Dendritic cell treated with granulocyte-macrophage colony-stimulating factor and Interleukin-4, amounts not matched to agents 40 ng/mL and 50 ng/mL, for 4 days (primary cell): ENCODE data around the gene MEG3.

Source experiments
- H3K27ac Mint-ChIP-seq: one replicate; pipeline ENCODE4 v1.8.0; 2022; ENCODE audit warnings: mild to moderate bottlenecking, mixed read lengths
- H3K27me3 Mint-ChIP-seq: one replicate; pipeline ENCODE4 v1.8.0; 2022; ENCODE audit warnings: mild to moderate bottlenecking, mixed read lengths
- H3K36me3 Mint-ChIP-seq: one replicate; pipeline ENCODE4 v1.8.0; 2022; ENCODE audit warnings: low read depth, mixed read lengths
- H3K4me1 Mint-ChIP-seq: one replicate; pipeline ENCODE4 v1.8.0; 2022; ENCODE audit warnings: low read depth, mixed read lengths
- H3K4me3 Mint-ChIP-seq: one replicate; pipeline ENCODE4 v1.8.0; 2022; ENCODE audit warnings: mild to moderate bottlenecking, moderate library complexity, mixed read lengths
- H3K9me3 Mint-ChIP-seq: one replicate; pipeline ENCODE4 v1.8.0; 2022; ENCODE audit warnings: mixed read lengths
- intact Hi-C: fragments of 100-400 bp; cut with micrococcal nuclease; formaldehyde crosslinking; loops from one replicate; pipeline ENCODE4 v1.15.0; 2022

Gene MEG3

DNA sequence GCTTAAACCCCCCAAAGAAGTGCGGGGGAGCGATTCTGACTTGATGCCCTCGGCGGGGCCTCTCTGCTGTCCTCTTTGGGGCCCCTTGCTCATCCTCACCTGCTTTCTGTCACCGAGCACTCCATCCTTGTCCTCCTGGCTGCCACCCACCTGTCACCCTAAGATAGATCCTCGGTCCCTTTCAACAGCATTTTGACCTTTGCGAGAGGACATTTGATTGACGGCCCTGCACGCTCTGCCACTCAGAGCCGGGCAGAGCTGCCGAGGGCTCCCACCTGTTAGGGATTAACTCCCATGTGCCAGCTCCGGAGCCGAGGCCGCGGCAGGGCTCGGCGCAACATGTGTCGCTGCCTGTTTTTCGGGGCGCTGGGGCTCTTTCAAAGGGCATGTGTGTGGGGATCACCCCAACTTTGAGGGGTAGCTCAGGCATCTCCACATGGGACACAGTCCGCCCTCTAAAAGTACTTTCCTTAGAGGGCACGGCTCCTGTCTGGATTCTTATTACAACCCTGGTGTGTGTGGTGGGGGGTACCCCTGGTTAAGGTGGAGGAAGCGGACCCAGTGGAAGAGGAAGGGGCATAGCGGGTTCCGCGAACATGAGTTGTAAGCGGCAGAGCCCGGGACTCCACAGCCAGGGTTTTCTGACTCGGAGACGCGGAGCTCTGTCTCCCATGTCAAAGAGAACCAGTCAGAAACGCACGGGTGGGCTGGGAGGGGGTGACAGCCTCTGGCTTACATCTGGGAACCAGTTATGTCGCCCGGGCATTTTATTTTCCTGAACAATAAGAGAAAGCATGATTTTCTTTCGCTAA is 811 bp upstream of the MEG3 start:
- H3K36me3 Mint-ChIP-seq, result no peaks in the 10 kb centered on the region
- H3K4me1 Mint-ChIP-seq, result peaks cover 5% of the 10 kb centered on the region
- H3K27ac Mint-ChIP-seq, result no peak overlapping the region
- peaks cover 53% of the 10 kb centered on the region for H3K27me3 Mint-ChIP-seq
- intact Hi-C loops, result no loop called here
- no peak overlapping the region for H3K4me3 Mint-ChIP-seq
- peaks cover 10% of the 10 kb centered on the region for H3K9me3 Mint-ChIP-seq

DNA sequence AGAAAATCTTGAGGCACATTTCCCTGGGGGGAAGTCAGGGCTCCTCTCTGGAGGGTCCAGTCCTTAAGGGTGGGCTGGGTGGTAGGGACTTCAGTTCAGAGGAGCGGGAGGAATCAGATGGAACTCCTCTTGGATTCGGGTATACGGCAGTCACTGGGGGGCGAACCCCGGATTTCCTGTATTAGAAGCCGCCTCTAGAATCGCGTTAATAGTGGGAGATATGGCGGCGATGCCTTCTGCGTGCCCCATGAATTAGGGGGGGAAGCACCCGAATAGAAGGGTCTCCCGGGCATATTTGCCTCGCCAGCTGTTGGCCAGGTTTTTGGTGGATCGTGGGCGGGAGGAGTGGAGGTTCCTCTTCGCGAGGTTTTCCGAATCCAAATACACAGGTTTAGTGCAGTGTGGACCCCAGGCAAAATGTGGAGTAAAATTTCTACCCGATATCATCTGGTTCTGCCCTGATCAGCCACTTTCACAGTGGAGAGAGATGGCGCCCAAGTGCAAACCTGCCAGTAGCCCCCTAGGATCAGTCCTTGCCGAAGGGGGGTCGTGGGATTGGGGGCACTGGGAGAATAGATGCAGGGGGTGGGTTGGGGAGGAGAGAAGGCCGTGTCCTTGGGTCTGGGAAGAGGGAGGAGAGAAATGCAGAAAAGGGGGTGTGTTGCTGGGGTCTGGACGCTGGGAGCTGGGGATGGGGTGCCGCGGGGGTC is 628 bp downstream of the MEG3 start:
- H3K27me3 Mint-ChIP-seq, result peaks cover 53% of the 10 kb centered on the region
- no peak overlapping the region for H3K27ac Mint-ChIP-seq
- intact Hi-C loops, result no loop called here
- H3K4me1 Mint-ChIP-seq, result peaks cover 5% of the 10 kb centered on the region
- no peaks in the 10 kb centered on the region for H3K36me3 Mint-ChIP-seq
- H3K9me3 Mint-ChIP-seq, result peaks cover 10% of the 10 kb centered on the region
- H3K4me3 Mint-ChIP-seq, result no peak overlapping the region

DNA sequence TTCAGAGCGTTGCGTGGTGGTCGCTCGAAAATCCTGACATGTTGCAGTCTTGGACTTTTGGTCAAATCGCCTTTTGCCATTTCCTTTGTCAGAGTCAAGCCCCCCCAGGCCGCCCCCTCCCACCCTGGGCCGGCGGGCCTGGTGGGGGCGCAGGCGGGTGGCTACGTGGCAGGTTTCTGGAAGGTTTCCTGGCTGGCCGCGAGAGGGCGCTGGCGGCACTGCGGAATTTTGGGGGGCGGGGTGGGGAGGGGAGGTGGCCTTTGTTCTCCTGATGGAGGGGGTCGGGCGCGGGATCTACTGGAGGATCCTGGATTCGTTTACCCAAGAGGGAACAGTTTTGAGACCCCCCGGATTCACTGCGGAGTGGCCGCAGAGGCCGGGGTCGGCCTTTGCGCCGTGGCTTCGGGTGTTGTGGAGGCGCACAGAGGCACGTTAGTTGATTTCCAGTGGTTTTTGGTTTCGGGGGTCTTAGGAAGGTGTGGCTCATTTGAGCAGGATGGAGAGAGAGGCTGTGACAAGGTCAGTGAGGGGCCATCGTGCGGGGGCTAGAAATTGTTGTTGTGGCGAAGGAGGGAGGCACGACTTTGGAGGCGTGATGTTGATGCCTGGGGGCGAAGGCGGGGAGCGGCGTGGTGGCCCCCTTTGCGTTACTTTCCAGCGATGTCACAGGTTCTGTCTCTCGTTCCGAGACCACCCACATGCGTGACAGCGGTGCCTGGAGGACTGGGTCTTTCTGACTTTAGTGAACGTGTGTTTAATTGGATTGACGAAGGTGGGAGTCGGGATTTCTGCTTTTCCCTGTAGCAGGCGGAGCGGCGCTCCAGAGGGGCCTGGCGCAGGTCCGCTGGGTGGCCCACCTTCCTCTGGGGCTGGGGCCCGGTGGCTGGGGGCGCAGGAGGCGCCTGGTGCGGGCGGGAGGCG is 1.4 kb downstream of the MEG3 start:
- intact Hi-C loops, result no loop called here
- peaks cover 10% of the 10 kb centered on the region for H3K9me3 Mint-ChIP-seq
- H3K4me1 Mint-ChIP-seq, result peaks cover 5% of the 10 kb centered on the region
- no peak overlapping the region for H3K4me3 Mint-ChIP-seq
- H3K27me3 Mint-ChIP-seq, result peaks cover 53% of the 10 kb centered on the region
- no peak overlapping the region for H3K27ac Mint-ChIP-seq
- no peaks in the 10 kb centered on the region for H3K36me3 Mint-ChIP-seq

DNA sequence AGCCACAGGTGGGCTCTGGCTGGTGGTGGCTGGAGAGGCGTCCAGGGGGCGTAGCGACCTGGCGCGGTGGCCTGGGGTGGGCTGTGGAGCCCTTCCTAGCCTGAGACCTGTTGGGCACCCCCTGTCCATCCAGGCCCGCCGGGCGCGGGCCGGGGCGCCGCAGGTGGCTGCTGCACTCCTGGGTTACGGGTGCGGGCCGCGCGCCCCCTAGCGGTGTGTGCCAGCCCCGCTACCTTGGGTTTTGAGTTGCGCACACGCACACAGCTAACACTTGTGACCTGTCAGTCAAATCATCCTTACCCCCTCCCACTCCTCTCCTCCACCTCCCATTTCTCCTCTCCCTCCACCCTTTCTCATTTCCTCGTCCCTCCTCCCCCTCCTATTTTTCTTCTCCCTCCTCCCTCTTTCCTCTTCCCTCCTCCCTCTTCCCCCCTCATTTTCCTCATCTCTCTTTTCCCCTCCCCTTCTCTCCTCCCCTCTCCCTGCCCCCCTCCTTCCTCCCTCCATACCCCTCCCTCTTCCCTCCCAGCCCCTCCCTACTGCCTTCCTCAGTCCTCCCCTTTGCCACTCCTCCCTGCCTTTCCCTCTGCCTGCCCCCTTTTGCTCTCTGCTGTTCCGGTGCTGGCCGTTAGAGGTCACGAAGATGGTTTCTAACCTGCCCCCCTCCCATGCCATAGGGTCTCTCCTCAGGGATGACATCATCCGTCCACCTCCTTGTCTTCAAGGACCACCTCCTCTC is 2.3 kb downstream of the MEG3 start:
- Mint-ChIP-seq H3K4me1 (peaks cover 5% of the 10 kb centered on the region), H3K4me3 (no peak overlapping the region), H3K27ac (no peak overlapping the region), H3K36me3 (no peaks in the 10 kb centered on the region), H3K27me3 (peaks cover 46% of the 10 kb centered on the region), H3K9me3 (peaks cover 10% of the 10 kb centered on the region)
- intact Hi-C loops, result no loop called here

DNA sequence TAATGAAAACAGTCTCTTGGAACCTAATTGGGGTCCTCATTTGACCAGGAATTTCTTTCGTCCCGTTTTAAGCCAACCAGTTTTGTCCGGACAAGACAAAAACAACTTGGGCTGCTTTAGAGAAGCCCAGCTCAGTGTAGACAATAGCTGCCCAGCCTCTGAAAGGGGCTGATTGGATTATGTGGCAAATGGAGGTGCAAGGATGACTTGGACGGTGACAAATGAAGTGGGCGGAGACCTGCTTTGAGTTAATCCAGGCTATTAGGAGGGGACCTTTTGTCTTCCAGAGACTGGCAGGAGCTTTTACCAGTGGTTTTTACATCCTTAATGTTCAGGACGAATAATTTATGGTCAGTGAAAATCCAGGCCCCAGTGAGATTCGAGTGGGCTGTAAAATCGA is 4.8 kb downstream of the MEG3 start:
- H3K4me1 Mint-ChIP-seq, result peaks cover 5% of the 10 kb centered on the region
- H3K27ac Mint-ChIP-seq, result no peak overlapping the region
- intact Hi-C loops, result no loop called here
- peaks cover 25% of the 10 kb centered on the region for H3K27me3 Mint-ChIP-seq
- peaks cover 10% of the 10 kb centered on the region for H3K9me3 Mint-ChIP-seq
- no peaks in the 10 kb centered on the region for H3K36me3 Mint-ChIP-seq
- no peak overlapping the region for H3K4me3 Mint-ChIP-seq

DNA sequence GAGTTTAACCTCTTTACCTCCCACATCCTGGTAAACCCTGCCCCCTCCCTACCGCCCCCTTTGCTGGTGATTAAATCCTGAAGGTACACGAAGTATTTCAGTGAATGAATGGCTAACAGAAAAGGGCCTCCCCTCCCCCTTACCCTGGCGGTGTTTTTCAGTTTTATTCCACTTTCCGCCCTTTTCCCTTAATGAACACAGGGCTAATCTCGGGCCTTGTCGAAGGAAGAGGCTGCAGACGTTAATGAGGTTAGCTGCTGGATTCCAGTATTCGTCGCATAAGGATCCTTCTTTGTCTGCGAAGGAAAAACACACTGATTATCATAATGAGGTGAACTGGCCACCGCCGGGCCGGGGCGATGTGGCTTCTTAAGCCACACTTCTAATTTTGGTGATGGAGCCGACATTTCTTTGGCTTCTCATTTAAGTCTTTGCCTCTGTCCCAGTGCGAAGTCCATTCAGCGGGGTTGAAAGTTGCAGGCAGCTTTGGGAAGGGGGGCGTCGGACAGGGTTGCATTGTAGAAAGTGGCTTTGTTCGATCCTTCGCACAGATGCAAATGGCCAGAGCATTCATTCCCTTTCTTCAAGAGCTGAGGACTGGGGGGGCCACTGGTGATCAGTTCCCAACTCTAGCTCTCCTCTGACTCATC is 6.5 kb downstream of the MEG3 start:
- H3K9me3 Mint-ChIP-seq, result peaks cover 4% of the 10 kb centered on the region
- H3K27me3 Mint-ChIP-seq, result peaks cover 9% of the 10 kb centered on the region
- no peaks in the 10 kb centered on the region for H3K4me1 Mint-ChIP-seq
- no peak overlapping the region for H3K27ac Mint-ChIP-seq
- no peaks in the 10 kb centered on the region for H3K36me3 Mint-ChIP-seq
- no peak overlapping the region for H3K4me3 Mint-ChIP-seq
- intact Hi-C loops, result no loop called here

DNA sequence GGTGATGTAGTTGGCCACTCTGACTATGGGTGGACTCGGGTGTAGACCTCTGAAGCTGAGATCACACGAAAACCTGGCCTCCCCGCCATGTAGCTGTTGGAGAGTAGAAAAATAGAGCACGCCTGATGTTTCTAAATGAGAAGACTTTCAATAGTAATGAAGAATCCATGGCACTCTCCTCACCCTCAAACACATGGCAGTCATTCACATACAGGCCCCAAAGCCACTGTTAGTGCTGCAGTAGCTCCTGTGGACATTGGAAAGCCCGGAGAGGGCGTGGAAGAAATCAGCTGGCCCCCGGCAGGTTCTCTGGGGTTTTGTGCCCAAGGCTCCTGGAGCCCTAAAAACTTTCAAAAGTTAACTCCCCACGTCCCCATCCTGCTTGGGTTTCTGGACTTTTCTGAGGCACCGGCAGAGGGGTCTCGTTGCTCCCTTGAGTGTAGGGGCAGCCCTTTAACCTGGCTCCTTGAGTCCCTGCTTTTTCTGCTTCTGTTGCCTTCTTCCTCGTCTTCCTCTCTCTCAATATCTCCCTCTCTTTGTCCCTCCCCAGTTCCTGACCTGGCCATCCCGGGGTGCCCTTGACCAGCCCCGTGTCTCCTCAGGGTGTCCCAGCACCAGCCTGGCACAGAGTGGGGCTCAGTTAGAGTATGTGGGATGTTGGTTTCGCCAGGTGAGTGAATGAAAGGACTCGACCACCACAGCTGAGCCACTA is 8.3 kb downstream of the MEG3 start:
- no peak overlapping the region for H3K27ac Mint-ChIP-seq
- intact Hi-C loops, result no loop called here
- H3K27me3 Mint-ChIP-seq, result no peaks in the 10 kb centered on the region
- H3K36me3 Mint-ChIP-seq, result no peaks in the 10 kb centered on the region
- H3K4me3 Mint-ChIP-seq, result no peak overlapping the region
- no peaks in the 10 kb centered on the region for H3K9me3 Mint-ChIP-seq
- H3K4me1 Mint-ChIP-seq, result no peaks in the 10 kb centered on the region

DNA sequence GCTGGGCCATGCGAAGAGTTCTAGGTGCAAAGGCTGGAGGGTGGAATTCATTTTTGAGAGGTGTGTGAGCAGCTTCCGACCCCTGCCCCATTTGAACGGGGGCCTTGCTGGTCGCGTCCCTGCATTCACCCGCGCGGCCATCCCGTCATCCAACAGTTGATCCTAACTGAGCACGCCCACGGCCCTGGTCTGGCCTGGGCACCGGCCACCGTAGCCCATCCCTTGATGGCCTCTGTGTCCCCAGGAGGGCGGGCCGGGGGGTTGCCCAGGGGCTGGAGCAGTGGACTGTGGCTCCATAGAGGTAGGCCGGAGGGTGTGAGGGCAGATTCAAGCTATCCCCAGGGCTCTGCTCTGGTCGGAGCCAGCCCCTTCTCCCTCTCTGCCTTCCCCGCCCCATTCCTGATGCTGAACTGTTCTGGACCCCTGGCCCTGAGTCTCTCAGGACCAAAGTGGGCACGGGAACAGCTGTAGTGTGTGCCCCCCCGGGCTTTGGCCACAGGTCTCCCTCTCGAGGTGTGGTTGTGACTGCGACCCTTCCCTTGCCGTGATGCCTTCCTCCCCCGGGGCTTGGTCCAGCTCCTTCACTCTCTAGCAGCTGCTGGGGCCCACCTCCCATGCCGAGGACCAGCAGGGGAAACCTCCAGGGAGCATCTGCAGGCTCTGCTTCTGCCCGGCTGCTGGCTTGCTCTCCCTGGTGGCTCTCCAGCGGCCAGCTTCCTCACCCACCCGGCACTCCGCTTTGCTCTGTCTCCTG is 9.1 kb downstream of the MEG3 start:
- no peak overlapping the region for H3K4me3 Mint-ChIP-seq
- no peaks in the 10 kb centered on the region for H3K4me1 Mint-ChIP-seq
- H3K36me3 Mint-ChIP-seq, result no peaks in the 10 kb centered on the region
- no peaks in the 10 kb centered on the region for H3K27me3 Mint-ChIP-seq
- H3K27ac Mint-ChIP-seq, result no peak overlapping the region
- intact Hi-C loops, result no loop called here
- H3K9me3 Mint-ChIP-seq, result no peaks in the 10 kb centered on the region

DNA sequence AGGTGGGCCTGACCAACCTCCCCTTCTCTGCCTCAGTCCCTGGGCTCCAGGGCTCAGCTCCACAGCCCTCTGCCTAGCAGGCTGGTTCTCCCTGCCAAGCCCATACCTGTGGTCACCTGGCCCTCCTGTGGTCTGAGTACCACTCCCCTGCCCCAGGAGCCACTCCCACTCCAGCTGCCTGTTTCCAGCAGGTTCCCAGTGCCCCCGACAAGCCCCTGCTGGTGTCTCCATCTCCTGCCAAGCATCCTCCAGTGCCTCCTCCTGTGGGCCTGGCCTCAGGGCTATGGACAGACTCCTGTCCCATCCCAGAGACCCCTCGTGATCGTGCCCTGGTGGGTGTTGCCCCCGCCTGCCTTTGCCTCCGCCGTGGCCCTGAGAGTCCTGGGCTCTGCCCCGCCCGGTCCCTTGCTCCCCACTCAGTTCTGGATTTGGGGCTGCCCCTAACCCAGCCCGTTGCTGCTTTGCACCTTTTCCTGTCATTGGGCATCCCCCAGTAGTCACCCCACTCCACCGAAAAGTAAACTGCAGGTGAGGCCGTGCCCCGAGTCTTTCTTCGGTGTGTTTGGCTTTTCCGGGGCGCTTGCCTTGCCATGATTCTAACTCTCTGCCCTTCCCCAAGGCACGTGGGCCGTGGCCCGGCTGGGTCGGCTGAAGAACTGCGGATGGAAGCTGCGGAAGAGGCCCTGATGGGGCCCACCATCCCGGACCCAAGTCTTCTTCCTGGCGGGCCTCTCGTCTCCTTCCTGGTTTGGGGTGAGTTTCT is 9.8 kb downstream of the MEG3 start:
- H3K27me3 Mint-ChIP-seq, result no peaks in the 10 kb centered on the region
- no peaks in the 10 kb centered on the region for H3K9me3 Mint-ChIP-seq
- H3K4me3 Mint-ChIP-seq, result no peak overlapping the region
- H3K27ac Mint-ChIP-seq, result no peak overlapping the region
- H3K4me1 Mint-ChIP-seq, result no peaks in the 10 kb centered on the region
- H3K36me3 Mint-ChIP-seq, result no peaks in the 10 kb centered on the region
- intact Hi-C loops, result no loop called here

DNA sequence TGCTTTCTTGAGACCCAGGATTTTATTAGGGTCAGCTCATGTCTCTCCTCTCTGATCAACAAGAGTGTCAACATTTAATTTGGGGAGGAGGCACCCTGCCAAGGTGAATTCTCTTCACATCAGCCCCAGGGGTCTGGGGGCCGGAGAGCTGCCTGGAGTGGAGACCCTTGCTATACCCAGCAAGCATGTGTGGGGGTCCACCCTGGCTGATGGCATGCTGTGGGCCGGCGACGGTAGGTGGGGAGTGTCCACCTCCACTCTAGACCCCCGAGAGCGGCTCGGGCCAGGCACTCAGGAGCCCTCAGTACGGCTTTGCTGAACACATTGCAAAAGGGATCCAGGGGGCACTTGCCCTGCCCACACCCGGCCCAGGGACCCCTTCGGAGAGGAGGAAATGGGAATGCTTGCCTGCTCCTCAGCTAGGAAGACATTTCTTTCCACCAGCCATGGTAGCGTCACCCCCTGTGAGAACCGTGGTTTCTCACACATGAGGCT is 10.4 kb downstream of the MEG3 start:
- H3K36me3 Mint-ChIP-seq, result no peaks in the 10 kb centered on the region
- H3K4me3 Mint-ChIP-seq, result no peak overlapping the region
- H3K9me3 Mint-ChIP-seq, result no peaks in the 10 kb centered on the region
- intact Hi-C loops, result no loop called here
- no peaks in the 10 kb centered on the region for H3K27me3 Mint-ChIP-seq
- H3K4me1 Mint-ChIP-seq, result no peaks in the 10 kb centered on the region
- H3K27ac Mint-ChIP-seq, result no peak overlapping the region

DNA sequence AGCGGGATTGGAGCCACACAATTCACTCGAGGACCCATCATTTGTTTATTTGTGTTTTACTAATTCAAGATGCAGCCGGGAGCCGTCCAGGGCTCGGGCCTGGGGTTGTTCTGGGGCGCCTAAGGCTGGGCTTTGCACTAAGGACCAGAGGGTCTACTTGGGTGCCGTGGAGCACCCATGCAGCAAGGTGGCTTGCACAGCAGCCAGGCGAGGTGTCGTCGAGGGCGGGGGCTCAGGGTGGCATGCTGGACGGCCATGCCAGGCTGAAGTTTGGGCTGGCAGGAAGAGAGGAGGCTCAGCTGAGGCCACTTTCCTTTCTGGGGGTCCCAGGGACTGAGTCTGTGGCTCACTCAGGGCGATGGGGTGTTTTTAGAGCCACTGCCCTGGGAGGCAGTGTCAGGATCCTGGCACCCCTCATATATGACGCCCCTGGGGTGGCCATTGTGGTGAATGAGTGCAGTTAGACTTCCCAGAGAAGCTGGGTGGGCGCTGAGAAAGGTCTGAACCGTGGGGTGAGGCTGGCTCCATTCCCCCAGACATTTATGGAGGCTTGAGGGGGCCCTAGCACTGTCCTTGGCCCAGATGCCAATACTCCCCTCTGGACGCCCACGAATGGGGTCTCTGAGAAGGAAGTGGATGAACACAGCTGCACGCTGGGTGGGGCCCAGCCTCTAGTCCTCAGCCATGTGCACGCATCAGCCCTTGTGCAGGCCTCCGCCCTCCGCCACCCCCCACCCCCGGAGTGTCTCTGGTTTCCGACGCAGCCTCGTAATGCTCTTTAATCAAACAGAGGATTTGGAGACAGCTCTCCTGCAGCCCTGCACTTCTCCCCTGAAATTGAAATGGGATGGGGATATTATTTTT is 11.3 kb downstream of the MEG3 start:
- intact Hi-C loops, result no loop called here
- no peak overlapping the region for H3K4me3 Mint-ChIP-seq
- no peaks in the 10 kb centered on the region for H3K36me3 Mint-ChIP-seq
- no peaks in the 10 kb centered on the region for H3K9me3 Mint-ChIP-seq
- H3K4me1 Mint-ChIP-seq, result no peaks in the 10 kb centered on the region
- H3K27ac Mint-ChIP-seq, result no peak overlapping the region
- H3K27me3 Mint-ChIP-seq, result no peaks in the 10 kb centered on the region
